Ramos (cell line): ENCODE data around the gene PDCD4.

ENCODE experiments used
- in situ Hi-C: fragments of 300-500 bp; cut with MboI; formaldehyde crosslinking; loops from one replicate; pipeline ENCODE4 v1.14.3; 2022; ENCODE audit warnings: low sequenced_read_pairs; ENCODE audit not compliant: unreplicated experiment

The PDCD4 gene

GRCh38 chr10:110947061-110947595, 75.4 kb downstream of the PDCD4 start:
- in situ Hi-C loops: no loop called here
